ENCODE measurements around the gene LAMC3.

LAMC3 gene

DNA sequence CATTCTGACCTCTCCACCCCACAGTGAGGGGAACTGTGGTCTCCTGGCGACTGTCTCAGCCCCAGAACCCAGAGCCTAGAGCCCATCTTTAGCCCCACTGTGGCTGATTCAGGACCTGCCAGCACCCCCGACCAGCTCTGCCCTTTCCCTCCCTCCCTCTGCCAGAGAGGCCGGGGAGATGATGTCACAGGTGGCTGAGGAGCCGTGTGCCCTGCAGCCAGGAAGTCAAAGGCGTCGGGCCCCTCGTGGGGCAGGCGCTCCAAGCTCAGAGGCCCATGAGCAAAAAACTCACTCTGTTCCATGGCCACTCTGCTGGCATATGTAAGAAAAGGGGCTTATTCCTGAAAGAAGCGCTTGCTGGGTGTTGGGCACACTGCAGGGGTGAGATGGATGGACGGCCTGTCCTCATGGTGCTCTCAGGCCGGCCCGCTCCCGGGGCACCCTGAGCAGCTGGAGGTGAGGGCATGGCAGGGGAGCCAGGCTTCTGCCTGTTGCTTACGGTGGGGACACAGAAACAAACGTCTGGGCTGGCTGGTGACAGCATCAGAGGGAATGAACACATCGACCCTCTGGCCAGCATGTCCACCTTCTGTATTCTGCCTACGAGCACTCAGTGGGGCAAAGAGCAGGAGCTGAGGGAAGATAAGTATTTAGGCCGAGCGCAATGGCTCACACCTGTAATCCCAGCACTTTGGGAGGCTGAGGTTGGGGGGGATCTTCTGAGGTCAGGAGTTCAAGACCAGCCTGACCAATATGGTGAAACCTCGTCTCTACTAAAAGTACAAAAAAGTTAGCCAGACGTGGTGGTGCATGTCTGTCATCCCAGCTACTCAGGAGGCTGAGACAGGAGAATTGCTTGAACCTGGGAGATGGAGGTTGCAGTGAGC lies 41.1 kb downstream of the LAMC3 start:
- no peak for DNase-seq

DNA sequence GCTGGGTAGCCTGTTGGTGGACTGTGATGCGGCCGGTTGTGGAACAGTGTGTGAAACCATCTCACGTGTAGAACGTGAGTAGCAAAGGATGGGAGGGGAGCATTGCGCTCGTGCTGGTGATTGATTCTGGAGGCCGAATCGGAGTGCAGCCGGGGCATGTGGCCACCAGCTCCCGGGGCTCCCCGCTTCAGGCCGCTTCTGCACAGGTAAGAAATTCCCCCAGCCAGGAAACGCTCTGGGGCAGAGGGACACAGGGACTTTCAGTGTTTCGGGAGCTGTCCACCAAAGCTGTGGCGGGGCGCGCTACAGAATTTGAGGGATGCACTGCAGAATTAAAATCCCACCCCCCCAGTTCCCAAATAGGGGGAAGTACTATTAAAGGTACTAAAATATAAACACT lies 41.9 kb downstream of the LAMC3 start:
- no peak for DNase-seq

DNA sequence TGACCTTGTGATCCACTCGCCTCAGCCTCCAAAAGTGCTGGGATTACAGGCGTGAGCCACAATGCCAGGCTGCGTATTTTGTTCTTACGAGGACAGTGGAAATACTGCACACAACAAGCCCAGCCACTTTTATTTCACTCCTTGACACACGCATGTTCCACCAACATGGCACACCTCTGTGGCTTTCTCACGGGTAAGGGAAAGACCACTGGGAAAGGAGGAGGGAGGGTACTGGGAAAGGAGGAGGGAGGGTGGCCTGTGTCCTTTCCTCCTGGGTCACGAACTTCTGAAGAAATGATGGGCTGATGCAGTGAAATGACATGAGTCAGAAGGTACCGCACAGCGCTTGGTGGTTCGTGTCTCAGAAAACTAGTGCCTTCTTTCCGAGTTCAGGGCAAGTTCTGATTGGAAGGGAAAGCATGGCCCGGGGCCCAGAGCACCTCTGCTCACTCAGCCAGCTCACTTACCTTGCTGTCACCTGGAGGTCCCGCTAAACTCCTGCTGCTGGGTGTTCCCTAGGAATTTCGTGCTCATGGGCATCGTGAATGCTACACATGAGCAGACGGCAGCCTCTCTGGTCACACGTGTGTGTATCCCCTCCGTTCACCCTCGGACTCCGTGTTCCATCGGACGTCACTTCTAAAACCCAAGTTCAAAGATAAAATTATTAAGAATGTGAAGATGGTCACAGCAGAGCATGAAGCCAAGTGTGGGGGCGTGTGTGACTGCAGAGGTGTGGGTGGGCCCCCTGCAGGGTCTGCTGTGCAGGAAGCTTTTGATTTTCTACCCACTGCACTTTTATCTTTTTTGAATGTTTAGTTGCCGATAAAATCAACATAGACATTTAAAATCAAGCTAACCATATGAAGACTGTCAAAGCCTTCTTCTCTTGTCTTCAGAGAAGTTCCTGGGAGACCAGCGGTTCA lies 42.9 kb downstream of the LAMC3 start:
- DNase-seq, result no peak

DNA sequence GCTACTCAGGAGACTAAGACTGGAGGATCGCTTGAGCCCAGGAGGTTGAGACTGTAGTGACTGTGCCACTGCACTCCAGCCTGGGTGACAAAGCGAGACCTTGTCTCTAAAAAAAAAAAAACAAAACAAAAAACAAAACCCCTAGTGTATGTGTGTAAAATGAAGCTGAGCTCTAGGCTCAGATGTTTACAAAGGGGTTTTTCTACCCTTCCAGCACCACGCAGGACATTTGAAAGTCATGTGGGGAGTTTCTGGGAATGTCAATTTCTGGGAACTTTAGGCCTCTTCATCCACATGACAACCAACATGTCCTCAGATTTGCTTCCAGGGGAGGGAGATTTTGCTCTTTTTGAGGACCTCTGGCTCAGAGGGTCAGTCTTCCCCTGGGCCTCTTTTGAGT lies 44.9 kb downstream of the LAMC3 start:
- DNase-seq, result no peak

DNA sequence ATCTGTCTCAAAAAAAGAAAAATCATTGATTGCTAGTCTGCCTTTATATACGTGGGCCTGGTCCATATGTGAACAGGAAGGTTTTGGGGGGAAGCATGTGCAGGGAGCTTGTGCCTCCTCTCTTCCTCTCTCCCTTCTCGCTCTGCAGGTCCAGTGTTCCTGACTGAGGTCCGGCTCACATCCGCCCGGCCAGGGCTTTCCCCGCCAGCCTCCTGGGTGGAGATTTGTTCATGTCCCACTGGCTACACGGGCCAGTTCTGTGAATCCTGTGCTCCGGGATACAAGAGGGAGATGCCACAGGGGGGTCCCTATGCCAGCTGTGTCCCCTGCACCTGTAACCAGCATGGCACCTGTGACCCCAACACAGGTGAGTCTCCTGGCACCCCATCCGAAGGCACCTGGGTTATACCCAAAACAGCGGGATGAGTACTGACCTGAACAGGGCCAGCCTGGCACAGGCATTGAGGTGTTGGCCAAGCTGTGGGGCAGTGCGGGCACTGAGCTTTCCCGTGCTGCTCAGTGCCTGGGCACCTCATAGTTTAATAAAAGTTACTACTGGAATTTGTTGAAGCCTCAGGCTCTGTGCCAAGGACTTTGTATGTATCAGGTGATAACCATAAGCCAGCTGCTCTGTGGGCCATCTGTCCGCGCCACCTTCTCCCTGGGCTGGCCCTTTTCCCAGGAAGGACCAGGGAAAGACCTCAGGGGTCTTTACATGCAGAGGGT lies 48.0 kb downstream of the LAMC3 start:
- no peak for DNase-seq

DNA sequence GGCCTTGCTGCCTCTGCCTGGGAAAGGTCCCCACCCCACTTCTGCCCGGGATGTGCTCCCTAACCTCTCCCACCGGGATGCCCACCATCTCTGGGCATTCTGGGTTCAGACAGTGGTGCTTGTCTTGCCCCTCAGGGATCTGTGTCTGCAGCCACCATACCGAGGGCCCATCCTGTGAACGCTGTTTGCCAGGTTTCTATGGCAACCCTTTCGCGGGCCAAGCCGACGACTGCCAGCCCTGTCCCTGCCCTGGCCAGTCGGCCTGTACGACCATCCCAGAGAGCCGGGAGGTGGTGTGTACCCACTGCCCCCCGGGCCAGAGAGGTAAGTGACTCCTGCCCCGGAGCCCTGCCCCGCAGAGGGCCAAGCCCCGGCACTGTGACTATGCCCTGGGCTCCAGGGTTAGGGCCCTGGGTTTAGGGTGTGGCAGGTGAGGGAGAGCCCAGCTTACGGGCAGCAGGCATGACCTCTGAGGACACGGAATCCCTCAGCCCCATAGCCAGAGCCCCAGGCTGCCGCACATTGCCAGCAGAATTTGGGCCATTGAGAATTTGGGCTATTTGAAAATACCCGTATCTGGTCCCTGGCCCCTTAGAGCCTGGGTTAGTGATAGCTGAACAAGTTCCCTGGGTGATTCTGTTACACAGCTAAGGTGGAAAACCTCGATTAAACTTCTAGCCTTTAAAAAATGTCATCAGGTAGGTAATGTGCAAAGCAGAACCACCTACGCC lies 52.1 kb downstream of the LAMC3 start:
- DNase-seq, result no peak

DNA sequence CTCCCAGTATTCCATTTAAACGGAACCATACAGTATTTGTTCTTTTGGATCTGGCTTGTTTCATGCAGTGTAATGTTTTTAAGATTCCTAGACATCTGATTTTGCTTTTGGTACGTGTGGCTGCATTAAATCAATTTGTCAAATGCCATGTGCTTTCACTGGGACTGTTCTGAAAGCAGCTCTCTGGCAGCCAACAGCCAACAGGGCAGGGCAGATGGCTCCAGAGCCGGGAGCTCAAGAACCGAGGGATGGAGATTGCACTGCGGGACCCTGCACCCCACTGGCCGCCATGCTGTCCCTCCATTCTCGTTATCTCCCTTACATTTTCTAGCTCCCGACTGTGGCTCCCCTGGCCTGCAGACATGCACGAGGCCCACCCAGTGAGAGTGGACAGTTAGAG lies 54.0 kb downstream of the LAMC3 start:
- no peak for DNase-seq

DNA sequence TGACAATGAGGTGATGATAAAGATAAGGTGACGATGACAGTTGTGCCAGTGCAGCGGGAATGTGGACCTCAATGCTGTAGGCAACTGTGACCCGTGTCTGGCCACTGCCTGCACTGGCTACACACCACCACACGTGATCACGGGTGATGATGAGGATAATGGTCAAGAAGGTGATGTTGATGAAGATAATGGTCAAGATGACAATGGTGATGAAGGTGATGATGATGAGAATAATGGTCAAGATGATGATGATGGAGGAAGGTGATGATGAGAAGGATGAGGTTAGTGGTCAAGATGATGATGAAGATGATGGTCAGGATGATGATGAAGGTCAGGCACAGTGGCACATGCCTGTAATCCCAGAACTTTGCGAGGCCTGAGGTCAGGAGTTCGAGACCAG lies 56.6 kb downstream of the LAMC3 start:
- DNase-seq, result no peak

DNA sequence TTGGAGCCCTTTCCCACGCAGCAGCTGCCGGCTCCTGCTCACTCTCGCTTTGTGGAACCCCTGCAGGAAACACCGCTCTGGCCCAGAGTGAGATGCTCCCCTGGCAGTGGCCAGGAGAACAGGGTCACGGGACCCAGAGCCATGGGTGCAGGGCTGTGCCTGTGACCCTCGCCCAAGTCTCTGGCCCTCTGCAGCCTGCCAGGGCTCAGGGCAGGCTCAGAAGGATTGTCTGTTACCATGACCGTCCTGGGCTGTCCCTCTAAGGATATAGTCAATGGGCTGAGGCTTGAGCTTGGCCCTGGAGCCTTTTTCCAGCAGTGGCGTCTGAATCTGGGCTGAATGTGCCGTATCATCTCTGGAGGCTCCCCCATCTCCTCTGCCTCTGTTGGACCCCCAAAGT lies 58.7 kb downstream of the LAMC3 start:
- no peak for DNase-seq

DNA sequence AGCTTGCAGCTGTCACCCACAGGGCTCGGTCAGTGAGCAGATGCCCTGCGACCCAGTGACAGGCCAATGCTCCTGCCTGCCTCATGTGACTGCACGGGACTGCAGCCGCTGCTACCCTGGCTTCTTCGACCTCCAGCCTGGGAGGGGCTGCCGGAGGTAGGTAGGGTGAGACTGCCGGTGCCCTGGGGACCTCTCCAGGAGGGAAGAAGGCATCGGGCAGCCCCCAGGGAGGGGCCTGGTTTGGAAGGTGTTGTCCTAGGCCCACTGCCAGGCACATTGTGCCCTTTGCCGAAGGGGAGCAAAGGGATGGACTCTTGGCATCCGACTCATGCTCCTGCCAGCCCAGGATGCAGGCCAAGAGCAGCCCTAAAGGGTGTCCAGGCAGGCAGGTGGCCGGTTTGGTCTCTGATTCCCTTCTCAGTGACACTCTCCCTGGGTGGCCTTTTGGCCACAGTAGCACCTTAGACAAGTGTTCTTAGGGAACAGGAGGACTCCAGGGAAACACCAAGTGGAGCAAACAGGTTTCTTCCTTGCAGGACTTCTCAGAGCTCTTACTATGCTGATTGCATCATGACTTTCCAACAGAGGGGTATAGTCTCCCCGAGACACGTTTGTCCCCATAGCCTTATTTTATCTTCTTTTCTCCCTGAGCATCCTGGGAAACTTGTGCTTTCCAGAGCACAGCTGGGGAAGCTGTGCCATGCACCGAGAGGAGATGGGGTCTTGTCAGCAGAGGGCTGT lies 59.3 kb downstream of the LAMC3 start:
- DNase-seq, result no peak

DNA sequence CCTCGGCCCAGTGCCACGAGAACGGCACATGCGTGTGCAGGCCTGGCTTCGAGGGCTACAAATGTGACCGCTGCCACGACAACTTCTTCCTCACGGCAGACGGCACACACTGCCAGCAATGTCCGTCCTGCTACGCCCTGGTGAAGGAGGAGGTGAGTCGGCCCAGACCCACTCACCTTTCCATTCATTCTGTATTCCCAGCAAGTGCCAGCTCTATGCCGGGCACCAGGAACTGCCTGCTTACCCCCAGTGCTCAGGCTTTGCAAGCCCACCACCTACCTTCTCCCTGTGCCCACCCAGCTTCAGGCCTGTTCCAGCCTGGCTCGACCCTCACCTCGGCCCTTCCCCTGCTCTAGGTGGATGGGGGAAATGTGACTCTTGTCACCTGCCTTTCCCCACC lies 60.7 kb downstream of the LAMC3 start:
- no peak for DNase-seq

DNA sequence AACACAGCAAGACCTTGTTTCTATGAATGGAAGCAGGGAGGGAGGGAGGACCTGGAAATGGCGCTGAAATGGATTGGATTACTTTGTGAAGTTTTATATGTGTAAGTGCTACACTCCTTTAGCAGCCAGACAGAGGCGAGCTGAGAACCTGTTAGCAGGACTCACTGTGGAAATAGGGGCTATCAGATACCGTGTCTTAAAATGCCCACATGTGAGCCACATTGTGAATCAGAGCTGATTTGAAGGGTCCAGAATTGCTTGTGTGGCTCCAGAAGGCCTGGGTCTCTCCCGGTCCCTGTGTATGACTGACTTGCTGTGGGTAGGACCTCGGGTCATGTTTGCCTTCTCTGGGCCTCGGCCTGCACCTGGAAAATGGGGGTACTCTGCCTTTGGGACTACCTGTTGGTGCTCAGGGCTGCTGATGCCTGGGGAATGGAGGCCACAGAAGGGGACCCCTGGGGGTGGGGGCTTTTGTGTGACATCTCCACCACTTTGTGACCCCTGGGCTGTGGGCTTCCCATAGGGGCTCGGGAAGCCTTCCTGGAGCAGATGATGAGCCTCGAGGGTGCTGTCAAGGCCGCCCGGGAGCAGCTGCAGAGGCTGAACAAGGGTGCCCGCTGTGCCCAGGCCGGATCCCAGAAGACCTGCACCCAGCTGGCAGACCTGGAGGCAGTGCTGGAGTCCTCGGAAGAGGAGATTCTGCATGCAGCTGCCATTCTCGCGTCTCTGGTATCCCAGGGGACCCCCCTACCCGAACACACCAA lies 63.3 kb downstream of the LAMC3 start:
- DNase-seq, result no peak

DNA sequence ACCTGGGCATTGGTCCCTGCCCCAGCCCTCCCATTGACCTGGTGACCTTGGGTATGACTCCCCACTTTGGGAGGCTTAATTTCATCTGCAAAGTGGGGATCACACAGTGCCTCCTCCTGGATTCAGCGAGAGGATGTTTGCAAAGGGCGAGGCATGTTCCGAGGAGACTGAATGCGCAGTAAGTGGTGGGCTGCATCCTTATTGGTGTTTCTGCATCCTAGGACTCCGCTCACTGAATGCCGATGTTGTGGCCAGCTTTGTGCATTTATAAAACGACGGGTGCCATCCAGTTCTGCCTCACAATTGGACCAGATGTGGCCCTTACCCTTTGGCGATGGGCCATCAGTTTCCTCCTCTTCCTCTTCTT lies 63.9 kb downstream of the LAMC3 start:
- no peak for DNase-seq

DNA sequence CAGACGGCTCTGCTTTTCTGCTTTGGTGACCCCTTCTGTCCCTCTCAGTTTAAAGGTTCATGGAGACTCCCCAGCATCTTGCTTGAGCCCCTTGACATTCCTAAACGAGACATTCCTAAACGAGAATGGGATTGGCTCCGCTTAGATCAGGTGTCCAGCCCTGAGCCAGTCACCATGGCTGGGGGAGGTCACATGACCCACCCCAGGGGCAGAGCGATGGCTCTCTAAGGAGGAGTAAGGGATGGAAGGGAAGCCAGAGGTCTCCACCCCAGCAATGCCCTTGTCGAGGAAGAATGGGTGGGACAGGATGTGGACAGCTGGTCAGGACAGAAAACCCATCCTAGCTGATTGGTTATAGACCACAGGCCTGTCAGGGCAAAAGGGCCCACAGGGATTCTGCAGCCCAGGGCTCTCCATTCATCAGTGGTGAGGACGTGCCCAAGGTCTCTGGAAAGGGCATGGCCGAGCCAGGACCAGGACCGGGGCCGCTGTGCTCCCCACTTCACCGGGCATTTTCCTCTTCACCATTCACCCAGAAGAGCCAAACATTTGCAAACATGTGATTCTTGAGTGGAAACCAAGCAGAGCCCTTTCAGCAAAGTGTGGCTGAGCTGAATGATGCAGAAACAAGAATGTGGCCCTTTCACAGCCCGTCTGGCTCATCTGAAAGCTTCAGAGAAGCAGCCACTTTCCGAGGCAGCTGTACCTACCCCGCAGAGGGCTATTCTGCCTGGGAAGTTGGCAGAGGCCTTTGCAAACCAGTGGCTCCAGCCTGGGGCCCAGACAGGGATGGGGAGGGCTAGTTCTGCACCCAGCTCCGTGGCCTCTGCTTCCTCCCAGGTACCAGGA lies 67.6 kb downstream of the LAMC3 start:
- no peak for DNase-seq

DNA sequence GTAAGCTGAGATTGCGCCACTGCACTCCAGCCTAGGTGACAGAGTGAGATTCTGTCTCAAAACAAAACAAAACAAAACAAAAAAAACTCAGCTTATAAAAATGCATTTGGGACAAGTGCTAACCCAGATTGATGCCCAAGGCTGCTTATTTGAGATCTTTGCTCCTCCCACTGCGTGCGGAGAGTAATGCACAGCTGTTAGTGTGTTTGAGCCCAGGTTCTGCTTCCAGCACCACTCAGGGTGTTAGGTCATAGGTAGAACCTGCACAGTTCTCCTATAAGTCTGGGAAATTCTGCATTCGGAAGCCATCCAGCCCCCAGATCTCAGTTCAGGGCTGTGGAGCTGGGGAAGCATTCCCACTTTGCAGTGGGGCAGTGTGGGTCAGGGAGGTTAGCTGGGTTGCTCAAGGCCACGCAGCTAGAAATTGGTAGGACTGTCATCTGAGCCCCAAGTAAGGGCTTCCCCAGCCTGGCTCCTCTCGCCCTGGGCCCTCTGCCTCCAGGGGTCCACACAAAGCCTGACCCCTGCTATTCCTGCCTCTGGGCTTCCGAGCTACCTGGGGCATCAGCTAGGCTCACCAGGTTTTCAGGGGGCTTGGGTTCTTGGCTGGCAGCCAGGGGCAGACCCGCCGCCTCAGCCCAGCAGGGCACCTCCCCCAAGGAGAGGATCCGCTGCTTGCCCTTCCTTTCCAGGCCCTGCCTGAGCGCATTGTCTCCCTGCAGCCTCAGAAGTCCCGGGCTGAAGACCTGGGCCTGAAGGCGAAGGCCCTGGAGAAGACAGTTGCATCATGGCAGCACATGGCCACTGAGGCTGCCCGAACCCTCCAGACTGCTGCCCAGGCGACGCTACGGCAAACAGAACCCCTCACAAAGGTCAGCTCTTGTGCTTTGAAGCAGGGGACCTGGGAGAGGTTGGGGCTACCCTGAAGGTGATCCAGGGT lies 69.7 kb downstream of the LAMC3 start:
- DNase-seq, result no peak

DNA sequence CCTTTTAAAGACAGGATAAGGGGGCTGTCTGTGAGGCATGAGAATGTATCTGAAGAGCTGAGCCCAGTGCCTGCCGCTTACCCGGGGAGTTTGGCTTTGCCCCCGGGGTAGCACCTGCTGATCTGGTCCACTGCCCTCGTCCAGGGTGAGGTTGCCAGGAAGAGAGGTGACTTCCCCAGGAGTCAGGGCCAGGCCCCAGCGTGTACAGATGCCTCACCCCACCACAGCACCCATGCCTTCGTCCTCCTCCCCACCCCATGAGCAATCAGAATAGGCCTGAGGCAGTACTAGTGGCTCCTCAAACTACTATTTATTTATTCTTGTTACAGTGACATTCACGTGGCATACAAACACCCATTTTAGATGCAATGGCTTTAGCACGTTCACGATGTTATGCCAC lies 71.6 kb downstream of the LAMC3 start:
- no peak for DNase-seq

DNA sequence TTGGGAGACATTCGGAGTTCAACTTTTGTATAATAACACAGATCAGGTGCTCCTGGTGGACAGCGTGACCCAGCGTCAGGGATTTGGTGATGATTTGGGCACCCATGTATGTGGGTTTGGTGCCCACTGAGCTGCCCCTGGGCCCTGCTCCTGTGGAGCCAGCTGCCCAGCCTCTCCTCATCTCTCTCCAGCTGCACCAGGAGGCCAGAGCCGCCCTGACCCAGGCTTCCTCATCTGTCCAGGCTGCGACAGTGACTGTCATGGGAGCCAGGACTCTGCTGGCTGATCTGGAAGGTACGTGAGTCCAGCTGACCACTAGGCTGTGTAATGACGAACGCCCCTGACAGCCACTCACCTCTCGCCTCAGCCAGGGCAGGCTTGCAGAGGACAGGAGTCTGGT lies 72.9 kb downstream of the LAMC3 start:
- no peak for DNase-seq

DNA sequence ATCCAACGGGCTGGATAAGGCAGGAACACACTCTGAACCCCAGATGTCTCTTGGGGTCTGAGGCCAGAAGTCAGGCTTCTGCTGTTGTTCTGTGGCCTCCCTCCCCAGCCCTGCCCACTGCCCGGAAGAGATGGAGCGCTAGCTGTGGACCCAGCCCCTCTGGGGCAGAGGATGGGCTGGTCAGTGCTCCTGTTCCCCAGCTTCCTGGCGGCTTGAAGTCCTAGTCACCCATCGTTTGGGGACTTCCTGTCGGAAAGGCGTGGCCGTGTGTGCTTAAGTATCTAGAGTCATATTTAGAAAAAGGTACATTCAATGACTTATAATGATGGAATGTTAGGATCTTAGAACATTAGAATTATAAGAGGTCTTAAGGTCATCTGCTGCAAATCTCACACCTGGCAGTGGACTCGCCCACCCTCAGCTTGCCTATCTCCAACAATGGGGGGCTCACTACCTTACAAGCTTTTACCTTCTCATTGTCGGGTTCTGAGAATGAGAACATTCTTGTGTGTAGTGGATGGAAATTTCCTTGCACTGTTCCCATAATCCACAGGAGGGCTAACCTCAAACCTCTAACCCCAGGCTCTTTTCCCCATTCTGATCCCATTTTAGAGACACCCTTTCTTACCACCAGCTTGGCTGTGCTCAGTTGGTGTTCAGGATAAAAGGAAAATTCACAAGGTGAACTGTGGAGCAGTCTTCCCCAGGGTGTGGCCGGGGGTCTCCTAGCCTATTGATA lies 74.0 kb downstream of the LAMC3 start:
- DNase-seq, result no peak
